K562 (cell line): Measurements from ENCODE around the gene SLC9B1. TPM values are rescaled to one million over a fixed set of nuclear protein-coding genes. Genes with fewer than 3 reads are reported as not detected.

ENCODE experiments used
- CUX1 ChIP-seq: fragments of 200-800 bp; sonication (Bioruptor generic); IDR thresholded peaks from 2 replicates; pipeline ENCODE4 v1.6.1; 2016; ENCODE audit warnings: missing genetic modification characterization, missing compliant biosample characterization
- GABPA ChIP-seq: fragments of 200-800 bp; sonication (Bioruptor generic); conservative IDR thresholded peaks from 2 replicates; pipeline ENCODE4 v1.6.1; 2016; ENCODE audit warnings: low read depth, missing genetic modification characterization, missing compliant biosample characterization
- HDAC6 ChIP-seq: IDR thresholded peaks from 2 replicates; pipeline ENCODE4 v1.6.1; 2012; ENCODE audit warnings: low read depth, mild to moderate bottlenecking, control low read depth, inconsistent platforms, low read length, moderate library complexity
- NFIC ChIP-seq: fragments of 450-650 bp; IDR thresholded peaks from 2 replicates; pipeline ENCODE4 v1.6.1; 2017; ENCODE audit warnings: mild to moderate bottlenecking, inconsistent platforms
- PTRF ChIP-seq: fragments of 450-650 bp; IDR thresholded peaks from 2 replicates; pipeline ENCODE4 v1.6.1; 2016; ENCODE audit warnings: mild to moderate bottlenecking, missing genetic modification characterization, missing compliant biosample characterization
- RB1 ChIP-seq: fragments of 450-650 bp; IDR thresholded peaks from 2 replicates; pipeline ENCODE4 v1.6.1; 2017; ENCODE audit warnings: low read depth, mild to moderate bottlenecking
- RUNX1 ChIP-seq: sonication (generic); IDR thresholded peaks from 2 replicates; pipeline ENCODE4 v1.6.1; 2016; ENCODE audit warnings: antibody characterized with exemption, low read depth
- SP1 ChIP-seq: sonication (generic); formaldehyde crosslinking; IDR thresholded peaks from 2 replicates; pipeline ENCODE4 v1.8.1; 2022; ENCODE audit warnings: mild to moderate bottlenecking, missing genetic modification reagents
- SRSF7 ChIP-seq: fragments of 200-400 bp; formaldehyde crosslinking; optimal IDR thresholded peaks from 2 replicates; pipeline ENCODE3; 2017; ENCODE audit warnings: mild to moderate bottlenecking, low read depth, low read length
- TOE1 ChIP-seq, 2 experiments: fragments of 450-650 bp in 1 of 2; sonication (generic) in 1 of 2; formaldehyde crosslinking in 1 of 2; IDR thresholded peaks; 2 replicates each; pipeline versions ENCODE4 v1.7.1 to v1.8.0; 2016 to 2022; ENCODE audit warnings: borderline replicate concordance in 2 of 2, mild to moderate bottlenecking in 2 of 2, antibody characterized with exemption in 1 of 2, inconsistent platforms in 1 of 2, low read depth in 1 of 2, missing genetic modification reagents in 1 of 2, moderate library complexity in 1 of 2
- USF1 ChIP-seq: sonication (generic); formaldehyde crosslinking; IDR thresholded peaks from 2 replicates; pipeline ENCODE4 v1.9.0; 2022; ENCODE audit warnings: mild to moderate bottlenecking, missing genetic modification reagents
- ZNF197 ChIP-seq: fragments of 200-800 bp; sonication (Bioruptor generic); IDR thresholded peaks from 2 replicates; pipeline ENCODE4 v1.6.1; 2016; ENCODE audit warnings: low read depth, missing genetic modification characterization, missing compliant biosample characterization
- ZNF324 ChIP-seq: fragments of 250-450 bp; sonication (Bioruptor Pico); IDR thresholded peaks from 2 replicates; pipeline ENCODE4 v1.4.0; 2020; ENCODE audit warnings: mild to moderate bottlenecking
- ZNF696 ChIP-seq: fragments of 250-450 bp; sonication (Bioruptor Pico); conservative IDR thresholded peaks from 2 replicates; pipeline ENCODE4 v1.4.0; 2020; ENCODE audit warnings: mild to moderate bottlenecking, moderate library complexity
- ZNF766 ChIP-seq: fragments of 200-800 bp; sonication (Bioruptor generic); conservative IDR thresholded peaks from 2 replicates; pipeline ENCODE4 v1.6.1; 2016; ENCODE audit warnings: missing genetic modification characterization, missing compliant biosample characterization
- polyA plus RNA-seq, 8 experiments: library from polyadenylated mRNA; depleted of rRNA in 4 of 8; stranded (reverse) in 5 of 8; unstranded in 3 of 8; fragments of >200 nt; fragmentation: Nextera tagmentation in 2 of 8; fragmentation: Illumina TruSeq in 1 of 8; extraction: Ambion mirVana in 2 of 8; extraction: Trizol in 1 of 8; gene quantifications; 2 replicates each; pipeline versions ENCODE4 v1.2.1 to v1.2.3, GENCODE V29; 2011 to 2014; ENCODE audit warnings: inconsistent platforms in 1 of 8, missing spikeins in 1 of 8
- total RNA-seq, 7 experiments: library from RNA; depleted of rRNA in 6 of 7; stranded (reverse); fragments of >200 nt in 6 of 7; fragmentation: Illumina TruSeq in 2 of 7; extraction: Trizol in 2 of 7; gene quantifications; 2 replicates each; pipeline versions ENCODE4 v1.2.1 to v1.2.3, GENCODE V29; 2011 to 2021; ENCODE audit warnings: low replicate concordance in 1 of 7
- TF ChIP-seq, protein P1 (sequence below): fragments of 450-650 bp; IDR thresholded peaks from 2 replicates; pipeline ENCODE4 v1.7.0; 2016; ENCODE audit warnings: borderline replicate concordance
- TF ChIP-seq, protein P2 (sequence below): fragments of 450-650 bp; IDR thresholded peaks from 2 replicates; pipeline ENCODE4 v1.6.1; 2016; ENCODE audit warnings: low read depth, mild to moderate bottlenecking, moderate library complexity

SLC9B1 gene
- total and polyA plus RNA-seq, 9 of the 15 experiments (the other 6 are each of a cell fraction or from before 2014, with no cell fraction given), result 0.21 to 1.3 (median 0.51) TPM

- TF ChIP-seq GABPA (peak; percentile 77), CUX1 (CRISPR knock-in tag) (no peak), ZNF197 (CRISPR knock-in tag) (no peak), ZNF766 (CRISPR knock-in tag) (peak; percentile 8; the same call in 1 of the 2 replicates), PTRF (tag) (no peak), RUNX1 (peak; percentile 73; the same call in 1 of the 2 replicates), TOE1 (IDR thresholded peaks at IDR 0.05; ENCODE audit: borderline replicate concordance) (peak; percentile 64), TOE1 (CRISPR knock-in tag; IDR thresholded peaks at IDR 0.05; ENCODE audit: borderline replicate concordance, low read depth) (no peak), RB1 (0 out of 2 replicates have a peak, but pooled peaks have one; percentile 69), NFIC (peak; percentile 79), SP1 (CRISPR knock-in tag) (peak; percentile 97), SRSF7 (no peak), ZNF324 (CRISPR knock-in tag) (no peak), ZNF696 (CRISPR knock-in tag) (no peak), HDAC6 (no peak), USF1 (peak; percentile 58)
- TF ChIP-seq, protein P1, sequence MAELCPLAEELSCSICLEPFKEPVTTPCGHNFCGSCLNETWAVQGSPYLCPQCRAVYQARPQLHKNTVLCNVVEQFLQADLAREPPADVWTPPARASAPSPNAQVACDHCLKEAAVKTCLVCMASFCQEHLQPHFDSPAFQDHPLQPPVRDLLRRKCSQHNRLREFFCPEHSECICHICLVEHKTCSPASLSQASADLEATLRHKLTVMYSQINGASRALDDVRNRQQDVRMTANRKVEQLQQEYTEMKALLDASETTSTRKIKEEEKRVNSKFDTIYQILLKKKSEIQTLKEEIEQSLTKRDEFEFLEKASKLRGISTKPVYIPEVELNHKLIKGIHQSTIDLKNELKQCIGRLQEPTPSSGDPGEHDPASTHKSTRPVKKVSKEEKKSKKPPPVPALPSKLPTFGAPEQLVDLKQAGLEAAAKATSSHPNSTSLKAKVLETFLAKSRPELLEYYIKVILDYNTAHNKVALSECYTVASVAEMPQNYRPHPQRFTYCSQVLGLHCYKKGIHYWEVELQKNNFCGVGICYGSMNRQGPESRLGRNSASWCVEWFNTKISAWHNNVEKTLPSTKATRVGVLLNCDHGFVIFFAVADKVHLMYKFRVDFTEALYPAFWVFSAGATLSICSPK, result 0 out of 2 replicates have a peak, but pooled peaks have one; percentile 48
- TF ChIP-seq, protein P2, sequence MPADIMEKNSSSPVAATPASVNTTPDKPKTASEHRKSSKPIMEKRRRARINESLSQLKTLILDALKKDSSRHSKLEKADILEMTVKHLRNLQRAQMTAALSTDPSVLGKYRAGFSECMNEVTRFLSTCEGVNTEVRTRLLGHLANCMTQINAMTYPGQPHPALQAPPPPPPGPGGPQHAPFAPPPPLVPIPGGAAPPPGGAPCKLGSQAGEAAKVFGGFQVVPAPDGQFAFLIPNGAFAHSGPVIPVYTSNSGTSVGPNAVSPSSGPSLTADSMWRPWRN, result peak; percentile 76
Observed at GRCh38 chr4:103019308-103020124, at the start of gene SLC9B1 (continued).
